Superior temporal gyrus (tissue), 1 donor: ENCODE results near the gene NPEPPS.

Experiments used
- DNase-seq: peaks from one replicate; pipeline ENCODE4 v3.0.0-alpha.2; 2016; ENCODE audit errors: extremely low spot score

The NPEPPS gene

GRCh38 chr17:47628014-47628566 is 97.2 kb downstream of the NPEPPS start:
- DNase-seq, result no peak

GRCh38 chr17:47629826-47630225 is 98.9 kb downstream of the NPEPPS start:
- no peak for DNase-seq

- DNase-seq, result no peak
Measured at GRCh38 chr17:47630614-47631013, 99.7 kb downstream of the NPEPPS start.

- no peak for DNase-seq
Measured at GRCh38 chr17:47632991-47633390, 102.1 kb downstream of the NPEPPS start.

GRCh38 chr17:47633996-47634395 is 103.1 kb downstream of the NPEPPS start:
- no peak for DNase-seq

- DNase-seq, result no peak
Measured at GRCh38 chr17:47634870-47635269, 104.0 kb downstream of the NPEPPS start.

- DNase-seq, result no peak
Measured at GRCh38 chr17:47635734-47636133, 104.8 kb downstream of the NPEPPS start.

GRCh38 chr17:47636273-47637030 is 105.5 kb downstream of the NPEPPS start:
- no peak for DNase-seq

GRCh38 chr17:47638903-47639302 is 108.0 kb downstream of the NPEPPS start:
- DNase-seq, result no peak

GRCh38 chr17:47640076-47640475 is 109.2 kb downstream of the NPEPPS start:
- no peak for DNase-seq

- DNase-seq, result no peak
Measured at GRCh38 chr17:47641202-47641601, 110.3 kb downstream of the NPEPPS start.

GRCh38 chr17:47643116-47643515 is 112.2 kb downstream of the NPEPPS start:
- no peak for DNase-seq

- DNase-seq, result no peak
Measured at GRCh38 chr17:47644324-47644723, 113.4 kb downstream of the NPEPPS start.

GRCh38 chr17:47649153-47649971 is 118.5 kb downstream of the NPEPPS start, which contains the start of gene KPNB1:
Gene KPNB1 (plus strand): TSS chr17:47649919. CDS start chr17:47650245, 326 bp downstream.
- peak; percentile 99 for DNase-seq

- no peak for DNase-seq
Measured at GRCh38 chr17:47649972-47650524, 119.1 kb downstream of the NPEPPS start.

GRCh38 chr17:47650525-47651522 is 119.9 kb downstream of the NPEPPS start:
- peak; percentile 94 for DNase-seq

- no peak for DNase-seq
Measured at GRCh38 chr17:47651704-47652103, 120.8 kb downstream of the NPEPPS start.

- DNase-seq, result no peak
Measured at GRCh38 chr17:47652570-47652969, 121.7 kb downstream of the NPEPPS start.

GRCh38 chr17:47653442-47653841 is 122.5 kb downstream of the NPEPPS start:
- no peak for DNase-seq

- DNase-seq, result peak; percentile 17
Measured at GRCh38 chr17:47654991-47655390, 124.1 kb downstream of the NPEPPS start.

- DNase-seq, result no peak
Measured at GRCh38 chr17:47660064-47660492, 129.2 kb downstream of the NPEPPS start.
